ENCODE measurements around the gene GRIN2C. TPM values are rescaled to one million over a fixed set of nuclear protein-coding genes. Genes with fewer than 3 reads are reported as not detected.

Gene GRIN2C
- total RNA-seq, 1 experiment from 2014 or later, result not detected

- H3K27ac ChIP-seq (ENCODE audit: low read length), result no peak overlapping the region
- no peak overlapping the region for H3K4me3 ChIP-seq (ENCODE audit: low read length)
- H3K4me1 ChIP-seq (ENCODE audit: low read length), result no peaks in the 10 kb centered on the region
- no peaks in the 10 kb centered on the region for H3K9me3 ChIP-seq (ENCODE audit: low read length)
- H4K20me1 ChIP-seq (ENCODE audit: insufficient read depth, low read depth, low read length), result no peaks in the 10 kb centered on the region
- no peaks in the 10 kb centered on the region for H3K27me3 ChIP-seq (ENCODE audit: low read length)
- H3K9me2 ChIP-seq (replicated peaks; ENCODE audit: insufficient read depth, low read length), result no peaks in the 10 kb centered on the region
- H3K4me2 ChIP-seq (ENCODE audit: low read depth, low read length, poor library complexity, severe bottlenecking), result no peak overlapping the region
- H3K79me2 ChIP-seq (ENCODE audit: low read length), result no peaks in the 10 kb centered on the region
- no peak overlapping the region for H3K9ac ChIP-seq (ENCODE audit: low read length)
- H3K36me3 ChIP-seq (ENCODE audit: insufficient read depth, low read length), result no peaks in the 10 kb centered on the region
- no peak overlapping the region for H2AFZ ChIP-seq (ENCODE audit: low read length)
- DNase-seq, result no peak
Measured at GRCh38 chr17:74795327-74796020, 64.2 kb downstream of the GRIN2C start.

GRCh38 chr17:74792586-74793105 is 67.0 kb downstream of the GRIN2C start:
- DNase-seq, result no peak
- Histone ChIP-seq H2AFZ (ENCODE audit: low read length) (no peak overlapping the region), H3K36me3 (ENCODE audit: insufficient read depth, low read length) (no peaks in the 10 kb centered on the region), H3K79me2 (ENCODE audit: low read length) (no peaks in the 10 kb centered on the region), H3K4me3 (ENCODE audit: low read length) (no peak overlapping the region), H3K4me1 (ENCODE audit: low read length) (no peaks in the 10 kb centered on the region), H3K27me3 (ENCODE audit: low read length) (no peaks in the 10 kb centered on the region), H4K20me1 (ENCODE audit: insufficient read depth, low read depth, low read length) (no peaks in the 10 kb centered on the region), H3K27ac (ENCODE audit: low read length) (no peak overlapping the region), H3K9me3 (ENCODE audit: low read length) (no peaks in the 10 kb centered on the region), H3K4me2 (ENCODE audit: low read depth, low read length, poor library complexity, severe bottlenecking) (no peak overlapping the region), H3K9me2 (replicated peaks; ENCODE audit: insufficient read depth, low read length) (no peaks in the 10 kb centered on the region), H3K9ac (ENCODE audit: low read length) (no peak overlapping the region)

Other genes with a start within 250 kb of the GRIN2C start
- gene CD300E, start 236.1 kb downstream of the GRIN2C start, total RNA-seq (2014; rRNA removed; shearing (Covaris generic); ENCODE audit: low replicate concordance), result not detected in 2 replicates
- not detected in 2 replicates for gene CD300LF, start 147.0 kb downstream of the GRIN2C start, total RNA-seq (2014; rRNA removed; shearing (Covaris generic); ENCODE audit: low replicate concordance)
- 0.07 TPM in 1 of 2 replicates, not detected in the other for gene RAB37, start 122.6 kb downstream of the GRIN2C start, total RNA-seq (2014; rRNA removed; shearing (Covaris generic); ENCODE audit: low replicate concordance)
- gene NHERF1, start 111.3 kb downstream of the GRIN2C start, total RNA-seq (2014; rRNA removed; shearing (Covaris generic); ENCODE audit: low replicate concordance), result 24.4 and 38.3 TPM in 2 replicates
- 25.3 and 66.8 TPM in 2 replicates for gene NAT9, start 83.5 kb downstream of the GRIN2C start, total RNA-seq (2014; rRNA removed; shearing (Covaris generic); ENCODE audit: low replicate concordance)
- gene FDXR, start 13.1 kb upstream of the GRIN2C start, total RNA-seq (2014; rRNA removed; shearing (Covaris generic); ENCODE audit: low replicate concordance), result 3.2 and 8.4 TPM in 2 replicates
- not detected in 2 replicates for gene FADS6, start 33.7 kb upstream of the GRIN2C start, total RNA-seq (2014; rRNA removed; shearing (Covaris generic); ENCODE audit: low replicate concordance)
- not detected in 2 replicates for gene USH1G, start 63.4 kb upstream of the GRIN2C start, total RNA-seq (2014; rRNA removed; shearing (Covaris generic); ENCODE audit: low replicate concordance)
- gene OTOP2, start 64.4 kb upstream of the GRIN2C start, total RNA-seq (2014; rRNA removed; shearing (Covaris generic); ENCODE audit: low replicate concordance), result not detected in 2 replicates
- not detected in 2 replicates for gene OTOP3, start 76.0 kb upstream of the GRIN2C start, total RNA-seq (2014; rRNA removed; shearing (Covaris generic); ENCODE audit: low replicate concordance)
- gene HID1, start 112.9 kb upstream of the GRIN2C start, total RNA-seq (2014; rRNA removed; shearing (Covaris generic); ENCODE audit: low replicate concordance), result 0.65 TPM in 1 of 2 replicates, not detected in the other
- not detected in 2 replicates for gene CDR2L, start 127.7 kb upstream of the GRIN2C start, total RNA-seq (2014; rRNA removed; shearing (Covaris generic); ENCODE audit: low replicate concordance)
- gene MRPL58, start 152.8 kb upstream of the GRIN2C start, total RNA-seq (2014; rRNA removed; shearing (Covaris generic); ENCODE audit: low replicate concordance), result 33.8 and 34.6 TPM in 2 replicates
- gene ATP5PD, start 187.1 kb upstream of the GRIN2C start, total RNA-seq (2014; rRNA removed; shearing (Covaris generic); ENCODE audit: low replicate concordance), result 186 and 187 TPM in 2 replicates
- gene KCTD2, start 187.3 kb upstream of the GRIN2C start, total RNA-seq (2014; rRNA removed; shearing (Covaris generic); ENCODE audit: low replicate concordance), result 21.0 and 24.7 TPM in 2 replicates
- not detected in 2 replicates for gene SLC16A5, start 228.1 kb upstream of the GRIN2C start, total RNA-seq (2014; rRNA removed; shearing (Covaris generic); ENCODE audit: low replicate concordance)